Thyroid gland (tissue), 4 donors: ENCODE measurements around the gene RTN1.

Experiments used
- POLR2A ChIP-seq, 2 donors: fragments of 450-650 bp; IDR thresholded peaks; one replicate each; pipeline ENCODE4 v1.6.1; 2017; ENCODE audit warnings: antibody characterized with exemption in 2 of 2, mild to moderate bottlenecking in 2 of 2, moderate library complexity in 1 of 2
- TF ChIP-seq, protein P1 (sequence below), 6 experiments: fragments of 200-600 bp in 3 of 6; fragments of 450-650 bp in 3 of 6; sonication (generic) in 3 of 6; IDR thresholded peaks; one replicate each; pipeline ENCODE4 v1.5.1; 2016 to 2019; ENCODE audit warnings: antibody characterized with exemption in 6 of 6, mild to moderate bottlenecking in 2 of 6, inconsistent platforms in 1 of 6, moderate library complexity in 1 of 6

DNA sequence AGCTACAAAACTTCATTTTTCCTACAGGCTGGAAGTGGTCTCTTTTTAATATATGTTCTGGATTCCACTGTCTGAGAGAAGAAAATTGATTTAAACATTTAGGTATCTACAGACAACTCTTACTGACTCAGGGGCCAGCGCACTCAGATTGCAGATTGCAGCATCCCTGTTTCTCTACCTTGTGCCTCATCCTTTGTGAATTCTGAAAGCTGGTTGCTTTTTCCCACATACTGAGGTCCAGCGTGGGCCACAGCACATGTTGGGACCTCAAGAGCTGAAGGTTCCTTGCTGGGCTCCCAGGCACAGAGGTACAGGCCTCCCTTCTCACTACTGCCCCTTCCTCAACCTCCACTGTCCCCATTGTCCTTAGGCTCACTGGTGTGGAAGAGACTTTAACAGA lies 192.2 kb downstream of the RTN1 start:
- TF ChIP-seq, protein P1, sequence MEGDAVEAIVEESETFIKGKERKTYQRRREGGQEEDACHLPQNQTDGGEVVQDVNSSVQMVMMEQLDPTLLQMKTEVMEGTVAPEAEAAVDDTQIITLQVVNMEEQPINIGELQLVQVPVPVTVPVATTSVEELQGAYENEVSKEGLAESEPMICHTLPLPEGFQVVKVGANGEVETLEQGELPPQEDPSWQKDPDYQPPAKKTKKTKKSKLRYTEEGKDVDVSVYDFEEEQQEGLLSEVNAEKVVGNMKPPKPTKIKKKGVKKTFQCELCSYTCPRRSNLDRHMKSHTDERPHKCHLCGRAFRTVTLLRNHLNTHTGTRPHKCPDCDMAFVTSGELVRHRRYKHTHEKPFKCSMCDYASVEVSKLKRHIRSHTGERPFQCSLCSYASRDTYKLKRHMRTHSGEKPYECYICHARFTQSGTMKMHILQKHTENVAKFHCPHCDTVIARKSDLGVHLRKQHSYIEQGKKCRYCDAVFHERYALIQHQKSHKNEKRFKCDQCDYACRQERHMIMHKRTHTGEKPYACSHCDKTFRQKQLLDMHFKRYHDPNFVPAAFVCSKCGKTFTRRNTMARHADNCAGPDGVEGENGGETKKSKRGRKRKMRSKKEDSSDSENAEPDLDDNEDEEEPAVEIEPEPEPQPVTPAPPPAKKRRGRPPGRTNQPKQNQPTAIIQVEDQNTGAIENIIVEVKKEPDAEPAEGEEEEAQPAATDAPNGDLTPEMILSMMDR (IDR thresholded peaks at IDR 0.05), result no peak
- TF ChIP-seq POLR2A (IDR thresholded peaks at IDR 0.05), result no peak
